GM21723 (cell line): ENCODE results near the gene RPP14.
"Not testable (repeated sequence)": the region's sequence is repeated elsewhere in the genome, so short reads cannot be mapped to it uniquely, and the experiment has no call there.

Experiments
- ATAC-seq: cut with Tn5 transposase; IDR thresholded peaks from one replicate; pipeline ENCODE4 v1.9.1; 2021; ENCODE audit warnings: mild to moderate bottlenecking, moderate library complexity; ENCODE audit not compliant: unreplicated experiment

RPP14 gene

GRCh38 chr3:58305882-58306711 is at the start of gene RPP14, which contains the start of gene HTD2:
Gene RPP14 (plus strand): TSS chr3:58306245. CDS start chr3:58310330, 4,085 bp downstream.
Gene HTD2 (plus strand): TSS chr3:58306520. CDS start chr3:58317614, 11,094 bp downstream.
- ATAC-seq: peak; percentile 84

DNA sequence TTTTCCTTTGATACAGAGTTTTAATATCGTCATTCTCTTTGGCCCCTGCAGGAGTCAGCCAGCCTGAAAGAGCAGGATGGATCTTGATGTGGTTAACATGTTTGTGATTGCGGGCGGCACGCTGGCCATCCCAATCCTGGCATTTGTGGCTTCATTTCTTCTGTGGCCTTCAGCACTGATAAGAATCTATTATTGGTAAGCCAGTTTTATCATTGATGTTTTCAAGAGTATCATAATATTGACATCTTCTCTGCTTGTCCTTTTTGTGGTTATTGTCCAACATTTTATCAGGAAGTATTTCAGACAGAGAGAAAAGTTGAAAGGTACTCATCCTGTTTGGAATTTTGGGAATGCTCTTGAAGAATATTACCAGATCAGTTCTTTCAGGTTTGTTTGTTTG is 49.5 kb upstream of the RPP14 start:
- no peak for ATAC-seq

- ATAC-seq: no peak
Measured at GRCh38 chr3:58258392-58259055, 47.5 kb upstream of the RPP14 start.

- no peak for ATAC-seq
Measured at GRCh38 chr3:58260261-58260731, 45.7 kb upstream of the RPP14 start.

DNA sequence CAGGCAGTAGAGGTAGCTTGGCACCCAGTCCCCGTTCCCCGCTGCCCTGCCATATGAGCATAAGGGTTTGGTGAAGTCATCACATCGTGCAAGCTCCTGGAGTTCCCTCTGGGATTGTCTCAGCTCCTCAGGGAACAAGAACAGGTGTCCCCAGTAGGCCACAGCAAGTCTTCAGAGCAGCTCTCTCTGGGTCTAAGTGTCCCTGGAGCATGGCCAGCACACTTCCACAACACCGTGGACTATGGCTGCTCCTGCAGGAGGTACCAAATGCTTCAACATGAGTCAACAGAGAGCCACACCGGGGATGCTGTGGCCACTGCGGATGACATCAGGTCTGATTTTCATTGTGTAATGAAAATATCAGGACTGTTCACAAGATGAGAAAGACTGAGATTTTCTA is 45.3 kb upstream of the RPP14 start:
- ATAC-seq: no peak

- peak; percentile 51 for ATAC-seq
Measured at GRCh38 chr3:58261954-58262666, 43.9 kb upstream of the RPP14 start.

DNA sequence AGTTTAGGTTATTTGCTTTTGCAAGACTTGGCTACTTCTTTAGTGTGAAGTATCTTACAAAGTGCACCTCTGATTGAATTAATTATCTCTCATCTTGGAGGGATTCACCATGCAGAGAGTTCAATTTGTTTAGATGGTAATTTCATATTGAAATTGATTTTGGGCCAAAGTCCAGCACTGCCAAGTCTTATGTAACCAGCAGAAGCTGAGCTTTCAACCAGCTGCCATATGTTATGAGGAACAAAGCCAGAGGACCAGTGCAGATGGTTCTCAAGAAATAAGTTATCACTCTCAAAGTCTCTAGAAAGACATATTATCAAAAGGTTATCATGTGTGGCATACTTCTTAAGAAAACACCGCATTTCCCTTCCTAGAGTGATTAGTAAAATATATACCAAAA is 39.5 kb upstream of the RPP14 start:
- ATAC-seq: no peak

DNA sequence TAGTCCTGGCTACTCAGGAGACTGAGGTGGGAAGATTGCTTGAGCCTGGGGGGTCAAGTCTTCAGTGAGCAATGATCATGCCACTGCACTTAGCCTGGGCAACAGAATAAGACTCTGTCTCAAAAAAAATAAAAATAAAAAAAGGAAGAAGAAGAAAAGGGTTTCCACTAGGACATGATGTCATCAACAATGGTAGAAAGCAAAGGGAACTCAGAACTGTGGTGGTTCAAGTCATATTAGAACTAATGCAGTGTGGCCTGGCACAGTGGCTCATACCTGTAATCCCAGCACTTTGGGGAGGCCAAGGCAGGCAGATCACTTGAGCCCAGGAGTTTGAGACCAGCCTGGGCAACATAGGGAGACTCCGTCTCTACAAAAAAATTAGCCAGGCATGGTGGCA is 38.5 kb upstream of the RPP14 start:
- not testable (repeated sequence) for ATAC-seq

- no peak for ATAC-seq
Measured at GRCh38 chr3:58269356-58269755, 36.7 kb upstream of the RPP14 start.

DNA sequence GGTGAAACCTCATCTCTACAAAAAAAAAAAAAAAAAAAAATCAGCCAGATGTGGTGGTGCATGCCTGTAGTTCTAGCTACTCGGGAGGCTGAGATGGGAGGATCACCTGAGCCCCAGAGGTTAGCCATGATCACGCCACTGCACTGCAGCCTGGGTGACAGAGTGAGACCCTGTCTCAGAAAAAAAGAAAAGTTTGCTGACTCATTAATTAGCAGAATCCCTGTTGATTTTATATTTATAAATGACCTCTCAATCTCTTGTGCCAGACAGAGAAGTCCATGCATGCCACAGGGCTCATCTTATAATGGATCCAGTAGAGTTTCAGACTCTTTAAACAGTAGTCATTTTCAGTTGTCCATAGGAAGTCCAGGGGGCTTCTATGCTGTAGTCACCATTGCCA is 35.6 kb upstream of the RPP14 start:
- no peak for ATAC-seq

DNA sequence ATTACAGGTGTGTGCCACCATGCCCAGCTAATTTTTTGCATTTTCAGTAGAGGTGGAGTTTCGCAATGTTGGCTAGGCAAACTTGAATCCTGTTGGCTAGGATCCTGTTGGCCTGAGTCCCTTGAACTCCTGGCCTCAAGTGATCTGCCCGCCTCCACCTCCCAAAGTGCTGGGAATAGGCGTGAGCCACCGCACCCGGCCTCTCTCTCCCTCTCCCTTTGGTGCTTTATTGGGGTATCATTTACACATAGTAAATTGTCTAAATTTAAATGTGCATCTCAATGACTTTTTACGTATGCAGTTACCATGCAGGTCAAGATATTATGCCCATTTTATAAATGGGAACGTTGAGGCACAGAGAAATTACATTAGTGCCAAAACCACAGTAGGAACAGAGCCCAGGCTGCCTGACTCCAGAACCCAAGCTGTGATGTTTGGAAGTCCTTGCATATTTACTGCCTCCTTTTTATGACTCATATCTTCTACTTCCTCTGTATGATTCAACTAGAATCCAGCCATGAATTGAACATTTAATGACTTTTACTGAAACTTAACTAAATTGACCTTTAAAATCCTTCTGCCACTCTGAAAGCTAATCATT is 34.0 kb upstream of the RPP14 start:
- no peak for ATAC-seq

GRCh38 chr3:58272891-58273290 is 33.2 kb upstream of the RPP14 start:
- ATAC-seq: no peak

DNA sequence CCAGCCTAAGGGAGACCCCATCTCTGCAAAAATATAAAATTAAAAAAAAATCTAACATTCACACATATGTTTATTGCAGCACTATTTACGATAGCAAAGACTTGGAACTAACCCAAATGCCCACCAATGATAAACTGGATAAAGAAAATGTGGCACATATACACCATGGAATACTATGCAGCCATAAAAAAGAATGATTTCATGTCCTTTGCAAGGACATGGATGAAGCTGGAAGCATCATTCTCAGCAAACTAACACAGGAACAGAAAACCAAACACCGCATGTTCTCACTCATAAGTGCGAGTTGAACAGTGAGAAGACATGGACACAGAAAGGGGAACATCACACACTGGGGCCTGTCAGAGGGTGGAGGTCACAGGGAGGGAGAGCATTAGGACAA is 32.7 kb upstream of the RPP14 start:
- ATAC-seq: not testable (repeated sequence)

DNA sequence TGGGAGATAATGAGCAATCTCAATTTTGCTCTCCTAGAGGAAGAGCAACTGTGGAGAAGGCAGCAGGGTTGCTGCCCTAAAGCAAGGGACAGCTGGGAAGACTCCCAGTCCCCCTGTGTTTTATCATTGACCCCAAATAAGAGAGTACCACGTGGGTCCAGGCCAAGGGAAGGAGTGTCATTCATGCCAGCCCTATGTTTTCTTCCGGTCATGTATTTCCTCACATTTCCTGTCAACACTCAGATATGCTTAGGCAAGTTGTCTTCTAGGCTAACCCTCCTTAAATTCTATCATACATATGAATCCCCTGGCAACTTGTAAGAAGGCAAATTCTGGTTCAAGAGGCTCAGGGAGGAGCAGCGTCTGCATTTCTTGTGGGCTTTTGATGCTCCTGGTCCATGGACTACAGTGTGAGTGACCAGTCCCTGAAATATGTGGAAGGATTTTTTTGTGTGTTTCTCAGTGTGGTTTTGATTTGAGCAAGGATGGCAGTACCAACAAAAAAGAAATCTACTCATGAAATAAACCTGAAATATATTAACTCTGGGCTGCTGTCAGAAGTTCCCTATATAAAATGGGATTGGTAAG is 31.9 kb upstream of the RPP14 start:
- ATAC-seq: no peak

DNA sequence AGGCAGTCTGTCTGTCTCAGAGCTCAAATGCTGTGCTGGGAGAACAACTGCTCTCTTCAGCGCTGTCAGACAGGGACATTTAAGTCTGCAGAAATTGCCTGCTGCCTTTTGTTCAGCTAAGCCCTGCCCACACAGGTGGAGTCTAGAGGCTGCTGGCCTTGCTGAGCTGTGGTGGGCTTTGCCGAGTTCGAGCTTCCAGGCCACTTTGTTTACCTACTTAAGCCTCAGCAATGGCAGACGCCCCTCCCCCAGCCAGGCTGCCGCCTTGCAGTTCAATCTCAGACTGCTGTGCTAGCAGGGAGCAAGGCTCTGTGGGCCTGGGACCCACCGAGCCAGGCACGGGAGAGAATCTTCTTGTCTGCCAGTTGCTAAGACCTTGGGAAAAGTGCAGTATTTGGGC is 25.0 kb upstream of the RPP14 start:
- no peak for ATAC-seq

DNA sequence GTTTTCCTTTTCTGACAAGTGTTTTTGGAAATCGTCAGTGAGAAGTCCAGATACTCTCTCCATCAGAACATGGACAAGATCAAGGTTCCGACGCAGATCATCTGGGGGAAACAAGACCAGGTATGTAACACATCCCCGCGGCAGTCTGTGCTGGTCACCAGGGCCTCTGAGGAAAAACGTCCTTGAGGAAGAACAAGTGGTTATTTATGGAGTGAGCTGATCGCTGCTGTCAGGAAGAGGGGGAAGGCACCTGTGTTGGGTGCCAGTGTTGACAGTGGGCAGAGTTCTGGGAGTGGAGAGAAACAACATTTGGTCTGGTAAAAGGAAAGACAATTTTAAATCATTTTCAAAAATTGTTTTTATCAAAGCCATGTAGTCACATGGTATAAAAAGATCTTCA is 20.7 kb upstream of the RPP14 start:
- no peak for ATAC-seq

DNA sequence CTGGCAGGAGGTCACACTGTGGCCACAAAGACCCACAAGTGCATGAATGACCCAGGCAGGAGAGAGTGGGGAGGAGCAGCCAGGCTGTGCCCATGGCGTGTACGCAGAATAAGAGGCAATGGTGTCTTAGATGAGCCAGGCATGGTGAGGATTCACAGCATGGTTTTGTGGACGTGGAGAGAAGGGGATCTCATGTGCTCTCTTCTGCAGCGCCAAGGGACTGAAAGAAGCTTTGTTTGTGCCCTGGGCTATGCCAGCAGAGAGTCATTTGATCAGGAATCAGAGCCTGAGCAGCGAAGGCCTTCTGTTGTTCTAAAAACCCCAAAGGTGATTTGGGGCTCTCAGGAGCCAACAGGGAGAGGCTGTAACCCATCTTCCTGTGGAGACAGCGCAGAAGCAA is 18.7 kb upstream of the RPP14 start:
- no peak for ATAC-seq

GRCh38 chr3:58288011-58288728 is 17.9 kb upstream of the RPP14 start:
- ATAC-seq: no peak

DNA sequence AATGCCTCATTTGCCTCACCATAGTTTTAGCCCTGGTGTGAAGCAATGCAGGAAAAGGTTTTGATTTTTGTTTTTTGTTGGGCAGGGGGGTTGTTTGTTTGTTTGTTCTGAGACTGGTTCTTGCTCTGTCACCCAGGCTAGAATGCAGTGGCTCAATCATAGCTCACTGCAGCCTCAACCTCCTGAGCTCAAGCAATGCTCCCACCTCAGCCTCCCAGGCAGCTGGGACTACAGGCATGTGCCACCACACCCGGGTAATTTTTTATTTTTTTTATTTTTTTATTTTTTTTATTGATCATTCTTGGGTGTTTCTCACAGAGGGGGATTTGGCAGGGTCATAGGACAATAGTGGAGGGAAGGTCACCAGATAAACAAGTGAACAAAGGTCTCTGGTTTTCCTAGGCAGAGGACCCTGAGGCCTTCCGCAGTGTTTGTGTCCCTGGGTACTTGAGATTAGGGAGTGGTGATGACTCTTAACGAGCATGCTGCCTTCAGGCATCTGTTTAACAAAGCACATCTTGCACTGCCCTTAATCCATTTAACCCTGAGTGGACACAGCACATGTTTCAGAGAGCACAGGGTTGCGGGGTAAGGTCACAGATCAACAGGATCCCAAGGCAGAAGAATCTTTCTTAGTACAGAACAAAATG is 17.0 kb upstream of the RPP14 start:
- ATAC-seq: not testable (repeated sequence)

- not testable (repeated sequence) for ATAC-seq
Measured at GRCh38 chr3:58290446-58290845, 15.6 kb upstream of the RPP14 start.
